AG04449 (cell line): ENCODE measurements around the gene STX12.

ENCODE experiments used
- CTCF ChIA-PET: fragments of 350-600 bp; formaldehyde crosslinking; extraction: SDS; loops from one replicate; lab custom pipeline; 2021; ENCODE audit warnings: antibody characterized with exemption; lab: Yijun Ruan, JAX
- POLR2A ChIA-PET: fragments of 400-600, 350-600 bp; formaldehyde crosslinking; extraction: SDS; loops from one replicate; lab custom pipeline; 2020; ENCODE audit warnings: antibody characterized with exemption, inconsistent platforms; lab: Yijun Ruan, JAX
- DNase-seq: peaks from one replicate; pipeline ENCODE4 v3.0.0-alpha.2; 2010; ENCODE audit warnings: low read depth, low spot score
- H3K4me3 ChIP-seq: 2 replicates; pipeline ENCODE4 v1.5.1; 2011; ENCODE audit warnings: low read depth, mild to moderate bottlenecking, control low read depth, low read length
- CTCF ChIP-seq: IDR thresholded peaks from one replicate; pipeline ENCODE4 v1.5.1; 2011; ENCODE audit warnings: mild to moderate bottlenecking, moderate library complexity, low read length, control low read depth, inconsistent platforms; ENCODE audit not compliant: insufficient read depth; ENCODE audit errors: missing control alignments

Gene STX12

GRCh38 chr1:27872802-27873551 lies 100.0 kb downstream of the STX12 start:
- no peak for DNase-seq

DNA sequence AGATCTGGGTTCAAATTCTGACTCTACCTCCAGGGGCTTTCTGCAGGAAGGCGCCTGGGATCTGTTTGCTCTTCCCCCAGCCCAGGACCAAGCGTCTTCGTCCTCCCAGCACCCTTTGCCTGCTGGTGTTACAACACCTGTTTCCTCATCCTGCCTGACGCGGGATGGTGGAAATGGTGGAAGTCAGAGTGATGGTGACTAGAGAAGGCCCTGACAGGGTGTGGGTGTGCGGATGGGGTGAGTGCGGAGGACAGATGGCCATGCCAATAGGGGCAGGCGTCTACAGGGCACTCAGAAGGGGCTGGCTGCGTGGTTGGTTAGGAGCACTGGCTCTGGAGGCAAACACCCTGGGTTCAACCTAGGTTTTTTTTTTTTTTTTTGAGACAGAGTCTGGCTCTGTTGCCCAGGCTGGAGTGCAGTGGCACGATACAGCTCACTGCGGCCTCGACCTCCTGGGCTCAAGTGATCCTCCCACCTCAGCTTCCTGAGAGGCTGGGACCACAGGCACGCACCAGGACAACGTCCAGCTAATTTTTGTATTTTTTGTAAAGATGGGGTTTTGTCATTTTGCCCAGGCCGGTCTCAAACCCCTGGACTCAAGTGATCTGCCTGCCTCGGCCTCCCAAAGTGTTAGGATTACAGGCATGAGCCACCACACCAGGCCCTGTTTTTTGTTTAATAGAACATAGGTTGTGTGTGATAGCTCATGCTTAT lies 100.8 kb downstream of the STX12 start:
- ChIA-PET POLR2A (no interaction called here), CTCF (interaction anchor here (1.0 kb wide), 1 partner anchor 107 kb away, joined by 3 read pairs; no protein-coding TSS in a partner anchor)
- TF ChIP-seq CTCF, result no peak
- no peak overlapping the region for H3K4me3 ChIP-seq
- DNase-seq, result no peak

More at GRCh38 chr1:27872802-27873551, 100.0 kb downstream of the STX12 start:
- CTCF ChIA-PET, result no interaction called here
- H3K4me3 ChIP-seq, result peak overlapping the region; percentile 68
- no peak for TF ChIP-seq CTCF
- POLR2A ChIA-PET, result interaction anchor here (0.6 kb wide), 1 partner anchor 78 kb away, joined by 3 read pairs; no protein-coding TSS in a partner anchor
